ENCODE measurements around the gene CDRT4.

GRCh38 chr17:15437303-15437635 is 30.2 kb downstream of the CDRT4 start:
- TF ChIP-seq POLR2AphosphoS5 (IDR thresholded peaks at IDR 0.05; ENCODE audit: low read depth, low read length) = no peak
- no peak for TF ChIP-seq TAF1 (IDR thresholded peaks at IDR 0.05; ENCODE audit: borderline replicate concordance, low read depth, low read length)
- TF ChIP-seq GATA2 (CRISPR knock-in tag; IDR thresholded peaks at IDR 0.05) = no peak
- TF ChIP-seq ZBTB33 (IDR thresholded peaks at IDR 0.05; ENCODE audit: borderline replicate concordance, low read depth) = no peak
- TF ChIP-seq CTCF (IDR thresholded peaks at IDR 0.05) = no peak
- TF ChIP-seq MAX (IDR thresholded peaks at IDR 0.05; ENCODE audit: low read depth) = no peak
- TF ChIP-seq RFX5 (IDR thresholded peaks at IDR 0.05; ENCODE audit: low read length) = no peak
- no peak for TF ChIP-seq RXRA (IDR thresholded peaks at IDR 0.05; ENCODE audit: borderline replicate concordance, low read depth)
- no peak for TF ChIP-seq MXI1 (IDR thresholded peaks at IDR 0.05; ENCODE audit: low read depth, low read length)
- TF ChIP-seq SMC3 (IDR thresholded peaks at IDR 0.05; ENCODE audit: low read depth, low read length) = no peak
- TF ChIP-seq FOXJ3 (CRISPR knock-in tag; IDR thresholded peaks at IDR 0.05) = no peak

All from SK-N-SH (cell line).